Spleen (tissue), 11 donors: ENCODE results near the gene RNFT2. TPM values are rescaled to one million over a fixed set of nuclear protein-coding genes. Genes with fewer than 3 reads are reported as not detected.
A peak's percentile ranks its signal among the peaks of the same experiment; 100 is the strongest.

Source experiments
- DNase-seq: peaks from one replicate; pipeline ENCODE4 v3.0.0-alpha.2; 2020
- H3K27ac ChIP-seq, 8 donors: fragments of 200-600 bp; sonication (generic) in 7 of 8; 1 replicate in 4 of 8; 2 replicates in 4 of 8; pipeline versions ENCODE4 v1.5.0 to v1.8.0; 2016 to 2021; ENCODE audit warnings: inconsistent platforms in 4 of 8, mild to moderate bottlenecking in 4 of 8, moderate library complexity in 1 of 8
- H3K27me3 ChIP-seq, 7 donors: fragments of 200-600 bp; sonication (generic) in 6 of 7; replicated peaks in 1 of 7; 1 replicate in 4 of 7; 2 replicates in 3 of 7; pipeline versions ENCODE4 v1.5.0 to v1.8.0; 2016 to 2021; ENCODE audit warnings: inconsistent platforms in 3 of 7, mild to moderate bottlenecking in 1 of 7
- H3K36me3 ChIP-seq, 6 donors: fragments of 200-600 bp; sonication (generic) in 5 of 6; 1 replicate in 4 of 6; 2 replicates in 2 of 6; pipeline versions ENCODE4 v1.5.0 to v1.8.0; 2016 to 2021; ENCODE audit warnings: inconsistent platforms in 2 of 6
- H3K4me1 ChIP-seq, 6 donors: fragments of 200-600 bp; sonication (generic) in 5 of 6; 1 replicate in 3 of 6; 2 replicates in 3 of 6; pipeline versions ENCODE4 v1.5.0 to v1.8.0; 2016 to 2021; ENCODE audit warnings: inconsistent platforms in 3 of 6
- H3K4me3 ChIP-seq, 8 donors: fragments of 200-600 bp; sonication (generic) in 7 of 8; 1 replicate in 4 of 8; 2 replicates in 4 of 8; pipeline versions ENCODE4 v1.5.0 to v1.8.0; 2016 to 2021; ENCODE audit warnings: inconsistent platforms in 4 of 8, mild to moderate bottlenecking in 4 of 8, moderate library complexity in 2 of 8
- H3K9me3 ChIP-seq, 8 donors: fragments of 200-600 bp; sonication (generic) in 7 of 8; 1 replicate in 4 of 8; 2 replicates in 4 of 8; pipeline versions ENCODE4 v1.5.0 to v1.8.0; 2016 to 2021; ENCODE audit warnings: inconsistent platforms in 4 of 8
- POLR2A ChIP-seq, 3 donors: fragments of 450-650 bp; IDR thresholded peaks; one replicate each; pipeline ENCODE4 v1.5.1; 2017; ENCODE audit warnings: antibody characterized with exemption in 3 of 3, mild to moderate bottlenecking in 1 of 3
- POLR2AphosphoS5 ChIP-seq, 3 donors: sonication (generic); formaldehyde crosslinking; IDR thresholded peaks; one replicate each; pipeline ENCODE4 v1.5.1; 2017; ENCODE audit warnings: antibody characterized with exemption in 3 of 3
- WGBS, 5 donors: extraction: QIAGEN DNeasy Blood & Tissue Kit in 3 of 5; methylation state at CpG; one replicate each; pipeline versions ENCODE4 v1.1.5 to v1.1.7; 2013 to 2018; 5-methylcytosine and 5-hydroxymethylcytosine counted together
- intact Hi-C: fragments of 100-400 bp; cut with DNase I; formaldehyde crosslinking; loops from one replicate; pipeline ENCODE4 v1.15.0; 2023; ENCODE audit warnings: low total_unique reads
- polyA plus RNA-seq, 3 donors: library from polyadenylated mRNA; stranded (reverse); fragments of 200-250 nt; gene quantifications; one replicate each; pipeline ENCODE4 v1.2.1, GENCODE V29; 2013
- total RNA-seq, 7 donors: library from RNA; depleted of rRNA in 3 of 7; stranded (reverse); fragments of >200 nt in 3 of 7; fragmentation: NEBNext Ultra II Directional in 4 of 7; extraction: Animal tissue kit (Norgen Biotek cat#: 25700) in 4 of 7; gene quantifications; one replicate each; pipeline versions ENCODE4 v1.1.0 to v1.2.1, GENCODE V29; 2016 to 2021
- TF ChIP-seq, protein P1 (sequence below), 11 experiments: fragments of 200-600 bp in 7 of 11; fragments of 450-650 bp in 4 of 11; sonication (generic) in 4 of 11; IDR thresholded peaks in 8 of 11; conservative IDR thresholded peaks in 3 of 11; 1 replicate in 7 of 11; 2 replicates in 4 of 11; pipeline versions ENCODE4 v1.4.0 to v1.8.0; 2016 to 2021; ENCODE audit warnings: antibody characterized with exemption in 11 of 11, inconsistent platforms in 4 of 11, mild to moderate bottlenecking in 1 of 11
- donor health status: healthy with polysubstance abuse.
- donor health status: DM: no; HTN: no; CAD: no; lungs with moderate emphysema.
- donor health status: DM: no; HTN: no; CAD: no.
- donor health status: Bipolar disorder and iron deficiency.
- donor health status: healthy.
- donor health status: DM: no; HTN: no; CAD: no.
- donor health status: DM: yes; HTN: yes; CAD: no.

The RNFT2 gene
- total and polyA plus RNA-seq, 10 donors: 1.9 to 6.0 (median 3.8) TPM

DNA sequence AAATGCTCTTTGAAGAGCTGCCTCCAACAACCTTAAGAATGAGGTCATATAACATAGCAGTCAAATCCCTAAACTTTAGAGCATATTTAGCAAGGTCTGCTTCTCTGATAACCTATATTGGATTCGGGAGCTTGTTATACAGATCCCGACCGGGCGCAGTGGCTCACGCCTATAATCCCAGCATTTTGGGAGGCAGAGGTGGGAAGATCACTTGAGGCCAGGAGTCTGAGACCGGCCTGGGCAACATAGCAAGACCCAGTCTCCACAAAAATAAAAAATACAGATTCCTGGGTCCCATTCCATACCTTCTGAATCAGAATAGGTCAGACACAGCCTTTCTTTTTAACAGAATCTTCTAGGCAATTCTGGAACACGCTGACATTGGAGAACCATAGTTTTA lies 46.9 kb upstream of the RNFT2 start:
- 91 to 98% (median 96%) methylated on average over 7 of the region's 7 CpGs for WGBS, 5 donors
- Histone ChIP-seq H3K9me3 (no peaks in the 10 kb centered on the region), H3K27ac (no peak overlapping the region), H3K27me3 (peaks cover 0 to 62% (median 17%) of the 10 kb centered on the region in 7 donors), H3K4me3 (no peak overlapping the region), H3K4me1 (peaks cover 0 to 49% (median 17%) of the 10 kb centered on the region in 6 donors), H3K36me3 (no peaks in the 10 kb centered on the region)
- intact Hi-C loops: loop anchor here (10.0 kb wide), 1 partner anchor 706 kb away; no protein-coding TSS in a partner anchor
- TF ChIP-seq, protein P1, sequence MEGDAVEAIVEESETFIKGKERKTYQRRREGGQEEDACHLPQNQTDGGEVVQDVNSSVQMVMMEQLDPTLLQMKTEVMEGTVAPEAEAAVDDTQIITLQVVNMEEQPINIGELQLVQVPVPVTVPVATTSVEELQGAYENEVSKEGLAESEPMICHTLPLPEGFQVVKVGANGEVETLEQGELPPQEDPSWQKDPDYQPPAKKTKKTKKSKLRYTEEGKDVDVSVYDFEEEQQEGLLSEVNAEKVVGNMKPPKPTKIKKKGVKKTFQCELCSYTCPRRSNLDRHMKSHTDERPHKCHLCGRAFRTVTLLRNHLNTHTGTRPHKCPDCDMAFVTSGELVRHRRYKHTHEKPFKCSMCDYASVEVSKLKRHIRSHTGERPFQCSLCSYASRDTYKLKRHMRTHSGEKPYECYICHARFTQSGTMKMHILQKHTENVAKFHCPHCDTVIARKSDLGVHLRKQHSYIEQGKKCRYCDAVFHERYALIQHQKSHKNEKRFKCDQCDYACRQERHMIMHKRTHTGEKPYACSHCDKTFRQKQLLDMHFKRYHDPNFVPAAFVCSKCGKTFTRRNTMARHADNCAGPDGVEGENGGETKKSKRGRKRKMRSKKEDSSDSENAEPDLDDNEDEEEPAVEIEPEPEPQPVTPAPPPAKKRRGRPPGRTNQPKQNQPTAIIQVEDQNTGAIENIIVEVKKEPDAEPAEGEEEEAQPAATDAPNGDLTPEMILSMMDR (IDR thresholded peaks at IDR 0.05 in 8 of 11, conservative IDR thresholded peaks at IDR 0.05 in 3 of 11): no peak
- no peak for TF ChIP-seq POLR2A (IDR thresholded peaks at IDR 0.05)
- no peak for DNase-seq

DNA sequence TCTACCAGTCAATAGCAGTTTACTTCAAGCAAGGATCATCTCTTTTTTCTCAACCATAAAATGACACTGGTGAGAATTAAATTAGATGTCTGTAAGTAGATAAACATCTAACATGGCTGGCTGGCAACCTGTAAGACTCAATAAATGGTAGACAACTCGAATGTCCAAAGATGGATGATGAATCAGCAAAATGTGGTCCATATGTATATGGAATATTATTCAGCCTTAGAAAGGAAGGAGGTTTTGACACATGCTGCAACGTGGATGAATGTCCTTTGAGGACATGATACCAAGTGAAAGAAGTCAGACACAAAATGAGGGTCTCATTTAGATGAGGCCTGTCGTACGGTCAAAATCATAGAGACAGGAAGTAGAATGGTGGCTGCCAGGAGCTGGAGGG lies 46.5 kb upstream of the RNFT2 start:
- Histone ChIP-seq H3K9me3 (no peaks in the 10 kb centered on the region), H3K4me3 (no peak overlapping the region), H3K27me3 (peaks cover 0 to 67% (median 17%) of the 10 kb centered on the region in 7 donors), H3K4me1 (peaks cover 0 to 54% (median 17%) of the 10 kb centered on the region in 6 donors), H3K27ac (no peak overlapping the region), H3K36me3 (no peaks in the 10 kb centered on the region)
- WGBS, 5 donors: 63 to 78% (median 74%) methylated on average over 4 of the region's 4 CpGs
- DNase-seq: no peak
- intact Hi-C loops: loop anchor here (10.0 kb wide), 1 partner anchor 707 kb away; no protein-coding TSS in a partner anchor
- TF ChIP-seq, protein P1 (IDR thresholded peaks at IDR 0.05 in 8 of 11, conservative IDR thresholded peaks at IDR 0.05 in 3 of 11): no peak
- no peak for TF ChIP-seq POLR2A (IDR thresholded peaks at IDR 0.05)
- no peak for TF ChIP-seq POLR2AphosphoS5 (IDR thresholded peaks at IDR 0.05)

DNA sequence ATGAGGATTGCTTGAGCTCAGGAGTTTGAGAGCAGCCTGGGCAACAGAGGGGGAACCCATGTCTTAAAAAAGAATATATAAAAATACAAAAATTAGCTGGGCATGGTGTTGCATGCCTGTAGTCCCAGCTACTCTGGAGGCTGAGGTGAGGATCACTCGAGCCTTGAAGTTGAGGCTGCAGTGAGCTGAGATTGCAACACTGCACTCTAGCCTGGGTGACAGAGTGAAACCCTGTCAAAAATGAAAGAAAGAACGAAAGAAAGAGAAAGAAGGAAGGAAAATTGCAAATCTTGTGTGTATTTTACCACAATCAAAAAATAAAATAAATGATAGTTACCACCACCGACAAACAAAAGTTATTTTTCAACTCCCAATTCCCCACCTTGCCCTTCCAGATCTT lies 45.5 kb upstream of the RNFT2 start:
- TF ChIP-seq POLR2AphosphoS5 (IDR thresholded peaks at IDR 0.05) (no peak), POLR2A (IDR thresholded peaks at IDR 0.05) (no peak)
- TF ChIP-seq, protein P1 (IDR thresholded peaks at IDR 0.05 in 8 of 11, conservative IDR thresholded peaks at IDR 0.05 in 3 of 11): no peak
- peaks cover 0 to 70% (median 17%) of the 10 kb centered on the region in 7 donors for H3K27me3 ChIP-seq
- no peak overlapping the region for H3K4me3 ChIP-seq
- WGBS, 5 donors: 29 to 43% (median 36%) methylated on average over 3 of the region's 3 CpGs
- no peak overlapping the region for H3K27ac ChIP-seq
- intact Hi-C loops: loop anchor here (10.0 kb wide), 1 partner anchor 708 kb away; no protein-coding TSS in a partner anchor
- H3K9me3 ChIP-seq: no peaks in the 10 kb centered on the region
- no peaks in the 10 kb centered on the region for H3K36me3 ChIP-seq
- no peak for DNase-seq
- peaks cover 0 to 54% (median 17%) of the 10 kb centered on the region in 6 donors for H3K4me1 ChIP-seq

DNA sequence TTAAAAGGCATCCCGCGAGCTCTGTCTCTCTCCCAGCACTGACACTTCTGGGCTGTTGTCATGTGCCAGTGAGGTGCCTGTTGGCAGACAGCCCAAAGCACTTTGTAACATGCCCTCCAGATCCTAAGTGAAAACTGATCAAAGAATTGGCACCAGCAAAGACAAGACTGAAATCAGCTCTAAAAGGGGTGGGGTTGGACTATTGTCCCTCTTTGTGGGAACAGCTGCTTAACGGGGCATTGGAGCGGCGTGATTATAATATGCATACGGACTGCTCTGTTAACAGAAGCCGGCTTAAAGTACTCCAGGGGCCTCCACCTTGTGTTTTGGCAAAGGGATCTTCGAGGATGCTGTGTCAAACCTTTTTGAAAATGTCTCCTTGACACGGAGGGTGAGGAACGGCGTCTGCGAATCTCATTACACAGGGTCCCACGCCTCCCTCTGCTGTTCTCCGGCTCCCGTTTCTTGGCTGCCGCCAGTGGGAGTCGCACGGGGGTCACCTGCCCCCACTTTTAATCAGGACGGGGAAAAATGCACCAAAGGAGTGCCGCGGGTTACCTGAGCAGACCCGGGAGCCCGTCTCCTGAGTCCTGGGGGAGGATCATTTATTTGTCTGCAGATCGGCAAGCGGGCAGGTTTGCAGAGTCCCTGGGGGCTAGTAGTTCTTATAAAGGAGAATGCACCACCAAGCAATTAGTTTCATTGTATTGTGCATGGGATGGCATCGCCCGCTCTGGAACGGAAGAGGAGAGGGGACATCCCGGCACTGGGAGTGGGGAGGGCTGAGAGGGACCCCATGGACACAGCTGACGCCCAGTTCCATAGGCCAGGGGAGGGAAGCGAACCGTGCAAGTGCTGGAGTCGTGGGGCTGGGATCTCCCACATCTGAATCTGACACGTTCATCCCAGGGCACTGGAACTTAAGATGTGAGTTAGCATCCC lies 44.6 kb upstream of the RNFT2 start:
- DNase-seq: no peak
- Histone ChIP-seq H3K4me3 (peak overlapping the region in 3 of 8 donors; percentile 3 to 51 (median 6)), H3K9me3 (no peaks in the 10 kb centered on the region), H3K27me3 (peaks cover 0 to 70% (median 17%) of the 10 kb centered on the region in 7 donors), H3K36me3 (no peaks in the 10 kb centered on the region), H3K27ac (no peak overlapping the region), H3K4me1 (peaks cover 0 to 54% (median 17%) of the 10 kb centered on the region in 6 donors)
- 27 to 38% (median 35%) methylated on average over 34 of the region's 34 CpGs for WGBS, 5 donors
- TF ChIP-seq POLR2AphosphoS5 (IDR thresholded peaks at IDR 0.05) (no peak), POLR2A (IDR thresholded peaks at IDR 0.05) (no peak)
- TF ChIP-seq, protein P1 (IDR thresholded peaks at IDR 0.05 in 8 of 11, conservative IDR thresholded peaks at IDR 0.05 in 3 of 11): no peak
- intact Hi-C loops: loop anchor here (10.0 kb wide), 1 partner anchor 709 kb away; no protein-coding TSS in a partner anchor
